Fibroblast of upper back skin (primary cell): Measurements from ENCODE around the gene CALML3.
A peak's percentile ranks its signal among the peaks of the same experiment; 100 is the strongest.

Experiments used
- DNase-seq: peaks from one replicate; pipeline ENCODE4 v3.0.0-alpha.2; 2013

Gene CALML3

DNA sequence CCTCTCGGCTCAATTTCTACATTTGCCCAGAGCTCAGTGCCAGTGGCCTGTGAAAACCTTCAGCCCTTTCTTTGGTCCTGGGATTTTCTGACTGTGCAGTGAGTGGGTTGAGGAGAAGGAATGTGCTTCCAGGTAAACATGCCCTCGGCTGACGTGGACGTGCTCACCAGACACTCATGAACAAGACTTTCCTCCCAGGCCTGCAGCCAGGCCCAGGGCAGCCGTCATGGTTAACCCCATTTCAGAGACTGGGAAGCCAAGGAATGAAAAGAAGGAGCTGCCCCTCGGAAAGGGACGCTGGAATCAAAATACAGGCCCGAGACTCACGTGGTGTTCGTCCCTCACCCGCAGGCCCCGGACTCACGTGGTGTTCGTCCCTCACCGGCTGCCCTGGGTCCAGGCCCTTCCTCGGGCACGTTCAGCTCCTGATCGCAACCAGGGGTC is 16.6 kb upstream of the CALML3 start:
- DNase-seq = no peak

GRCh38 chr10:5508786-5509185 is 16.0 kb upstream of the CALML3 start:
- DNase-seq = no peak

DNA sequence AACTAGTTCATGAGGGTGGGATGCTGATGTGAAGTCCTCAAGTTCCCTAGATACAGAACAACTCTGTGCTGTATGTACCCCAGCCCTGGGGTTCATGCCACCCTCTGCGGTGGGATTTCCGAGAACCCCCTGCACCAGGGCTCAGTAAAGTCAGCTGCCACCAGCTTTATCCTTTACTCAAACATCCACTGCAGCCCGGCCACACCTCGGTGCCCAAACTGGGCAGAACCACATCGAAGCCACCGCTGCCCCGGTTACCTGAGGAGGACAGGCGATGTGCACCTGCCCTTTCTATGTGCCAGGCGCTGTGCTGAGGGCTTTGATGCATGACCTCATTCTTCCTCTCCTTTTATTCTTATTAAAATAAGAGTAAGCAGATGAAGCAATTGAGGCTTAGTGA is 15.5 kb upstream of the CALML3 start:
- no peak for DNase-seq

DNA sequence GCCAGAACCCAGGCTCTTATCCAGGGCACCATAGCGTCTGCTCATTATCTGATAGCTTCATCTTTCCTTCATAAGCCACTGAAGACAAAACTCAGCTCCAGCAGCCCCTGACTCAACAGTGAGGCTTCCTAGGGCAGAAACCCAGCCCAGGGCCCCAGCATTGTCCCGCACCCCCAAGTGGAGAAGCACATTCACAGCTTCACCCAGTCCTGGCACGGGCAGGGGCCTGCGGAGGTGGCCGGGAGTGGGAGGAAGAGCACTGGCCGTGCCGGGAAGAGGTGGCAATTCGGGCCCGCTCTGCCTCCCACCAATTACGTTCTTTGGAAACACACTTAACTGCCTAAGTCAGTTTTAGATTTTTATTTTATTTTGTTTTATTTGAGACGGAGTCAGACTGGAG is 15.1 kb upstream of the CALML3 start:
- DNase-seq = no peak

- DNase-seq = peak; percentile 11
Observed at GRCh38 chr10:5510281-5511072, 14.3 kb upstream of the CALML3 start.

- DNase-seq = no peak
Observed at GRCh38 chr10:5511231-5511884, 13.4 kb upstream of the CALML3 start.

DNA sequence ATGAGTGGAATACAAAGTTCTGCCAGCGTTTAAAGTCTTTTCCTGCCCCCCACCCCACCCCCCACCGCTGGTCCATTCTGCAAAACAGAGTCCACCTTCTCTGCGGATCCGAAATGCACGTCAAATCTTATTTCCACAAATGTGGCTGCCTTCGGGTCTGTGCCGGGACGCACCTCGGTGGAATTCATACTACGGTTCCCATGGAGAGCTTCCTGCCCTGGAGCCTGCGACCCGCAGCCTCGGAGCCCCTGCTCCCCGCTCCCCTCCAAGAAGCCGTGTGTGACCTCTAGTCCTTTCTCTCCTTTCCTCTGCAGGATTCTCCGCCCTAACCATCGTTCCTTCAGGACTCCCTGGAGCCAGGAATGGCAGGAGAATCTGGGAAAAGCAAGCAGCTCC is 12.9 kb upstream of the CALML3 start:
- no peak for DNase-seq

GRCh38 chr10:5512331-5512730 is 12.4 kb upstream of the CALML3 start:
- DNase-seq = no peak

GRCh38 chr10:5512881-5513612 is 11.7 kb upstream of the CALML3 start:
- DNase-seq = no peak

GRCh38 chr10:5514226-5514850 is 10.4 kb upstream of the CALML3 start:
- DNase-seq = no peak

DNA sequence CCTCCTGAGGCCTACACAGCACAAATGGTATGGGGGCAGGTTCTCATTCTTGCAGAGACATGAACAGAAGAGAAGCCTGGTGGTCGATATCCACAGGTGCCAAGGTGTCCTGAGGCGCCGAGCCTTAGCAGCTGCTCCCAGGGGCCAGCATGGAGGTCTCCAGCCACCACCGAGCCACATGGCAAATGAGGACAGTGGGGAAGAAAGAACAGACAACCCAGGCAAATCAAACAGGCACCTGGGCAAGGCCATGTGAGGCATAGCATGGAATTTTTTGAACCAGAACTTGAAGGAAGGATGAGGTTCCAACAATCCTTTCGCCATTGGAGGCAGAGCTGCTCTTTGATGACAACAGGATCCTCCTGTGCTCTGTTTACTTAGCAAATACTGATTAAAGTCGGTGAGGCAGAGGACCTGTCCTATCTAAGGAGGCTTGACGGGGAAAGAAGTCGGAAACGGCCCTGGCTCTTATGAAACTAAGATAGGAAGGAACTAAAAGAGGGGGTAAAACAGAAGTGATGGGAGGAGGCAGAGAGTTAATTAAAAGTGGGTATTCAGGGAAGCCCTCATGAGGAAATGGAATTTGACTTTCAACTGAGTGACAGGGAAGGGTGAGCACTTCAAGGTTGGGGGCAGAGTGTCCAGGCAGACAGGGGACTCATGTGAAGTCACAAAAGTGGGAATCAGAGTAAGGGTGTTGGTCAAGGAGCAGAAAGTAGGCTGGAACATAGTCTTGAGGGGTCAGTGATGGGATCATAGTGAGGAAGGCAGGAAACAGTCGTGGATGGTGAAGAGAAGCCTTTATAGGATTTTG is 8.6 kb upstream of the CALML3 start:
- no peak for DNase-seq

GRCh38 chr10:5517546-5517945 is 7.2 kb upstream of the CALML3 start:
- DNase-seq = no peak

- DNase-seq = no peak
Observed at GRCh38 chr10:5518143-5518542, 6.6 kb upstream of the CALML3 start.

- no peak for DNase-seq
Observed at GRCh38 chr10:5519054-5519453, 5.7 kb upstream of the CALML3 start.

GRCh38 chr10:5522913-5523560 is 1.7 kb upstream of the CALML3 start:
- DNase-seq = no peak

GRCh38 chr10:5523796-5524574 is 776 bp upstream of the CALML3 start:
- DNase-seq = no peak

- peak; percentile 17 for DNase-seq
Observed at GRCh38 chr10:5525561-5526341, 990 bp downstream of the CALML3 start.

DNA sequence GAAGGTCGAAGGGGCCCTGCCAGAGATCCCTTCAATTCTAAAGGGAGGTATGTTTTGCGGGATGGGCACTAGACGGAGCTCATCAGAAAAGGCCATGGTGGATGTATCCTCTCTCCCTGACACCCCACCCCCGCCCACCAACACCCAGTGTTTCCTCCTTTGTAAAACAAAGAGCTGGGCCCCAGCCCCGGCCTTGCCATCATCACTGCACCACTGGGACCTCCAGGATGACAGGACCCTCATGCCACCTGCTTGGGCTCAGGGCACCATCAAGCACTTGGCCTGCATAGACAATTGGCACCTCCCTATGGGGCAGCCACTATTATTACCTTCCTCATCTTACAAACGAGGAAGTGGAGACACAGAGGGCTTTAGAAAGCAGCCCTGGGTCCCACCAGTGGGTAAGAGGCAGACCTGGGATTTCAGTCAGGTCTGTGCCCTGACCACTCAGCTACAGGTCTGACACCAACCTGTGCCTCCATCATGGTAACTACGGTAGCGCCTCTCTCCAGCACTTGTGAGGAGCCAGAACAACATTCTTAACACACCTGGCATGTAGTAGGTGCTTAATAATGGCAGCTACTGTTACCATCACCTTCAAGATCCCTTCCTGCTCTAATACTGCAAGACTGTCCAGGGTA is 2.0 kb downstream of the CALML3 start:
- DNase-seq = no peak

DNA sequence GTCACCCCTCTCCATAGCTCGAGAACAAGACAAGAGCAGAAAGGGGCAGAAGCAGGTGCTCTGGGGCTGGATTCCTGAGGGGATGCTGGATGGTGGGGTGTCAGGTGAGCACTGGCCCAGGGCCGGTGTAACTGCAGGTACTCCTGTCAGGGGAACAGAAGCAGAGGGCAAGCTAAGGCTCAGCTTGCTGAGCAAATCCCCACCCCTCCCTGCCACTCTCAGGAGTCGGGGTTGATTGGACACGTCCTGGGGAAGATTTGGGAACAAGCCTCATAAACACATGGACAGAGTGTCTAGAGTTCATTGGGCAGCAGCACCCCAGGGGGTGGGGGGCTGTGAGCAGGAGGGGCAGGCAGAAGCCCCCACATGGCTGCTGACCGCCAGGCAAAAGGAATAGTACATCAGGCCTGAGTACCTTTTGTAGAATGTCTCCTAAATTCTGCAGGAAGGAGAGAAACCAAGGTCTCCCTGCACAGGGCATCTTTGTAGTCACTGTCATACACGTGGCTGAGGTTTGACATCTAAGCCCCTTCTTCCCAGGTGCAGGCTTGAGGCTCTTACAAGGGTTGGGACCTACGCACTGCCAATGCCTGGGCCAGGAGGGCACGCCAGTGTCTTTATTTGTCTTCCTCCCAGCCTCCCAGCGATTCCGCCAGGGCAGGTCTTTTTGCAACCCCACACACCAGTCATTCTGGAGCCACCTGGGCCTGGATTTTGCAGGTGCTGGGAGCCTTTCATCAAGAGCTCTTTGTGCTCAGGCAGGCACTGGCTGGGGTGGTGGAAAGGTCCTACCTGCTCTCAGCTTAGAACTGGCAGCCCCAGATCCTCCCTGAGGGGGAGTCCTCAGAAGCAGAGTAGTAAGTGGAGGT is 2.8 kb downstream of the CALML3 start:
- no peak for DNase-seq
